Measurements from ENCODE around the gene OR1C1.
"Not testable (repeated sequence)": the region's sequence is repeated elsewhere in the genome, so short reads cannot be mapped to it uniquely, and the experiment has no call there.

Gene OR1C1

GRCh38 chr1:247760456-247760855 is at the start of gene OR1C1:
OR1C1 (minus strand) TSS chr1:247760556; CDS start chr1:247758406, 2,150 bp downstream.
- DNase-seq (ENCODE audit: low spot score): no peak

- no peak for DNase-seq (ENCODE audit: low spot score)
These were observed 37.2 kb upstream of the OR1C1 start for GRCh38 chr1:247797518-247797917.

- DNase-seq (ENCODE audit: low spot score): no peak
These were observed 9.2 kb upstream of the OR1C1 start for GRCh38 chr1:247769603-247770002.

GRCh38 chr1:247754311-247754710 is 6.0 kb downstream of the OR1C1 start:
- DNase-seq (ENCODE audit: low spot score): not testable (repeated sequence)

GRCh38 chr1:247749870-247750269 is 10.5 kb downstream of the OR1C1 start:
- DNase-seq (ENCODE audit: low spot score): no peak

- DNase-seq (ENCODE audit: low spot score): no peak
These were observed 12.3 kb downstream of the OR1C1 start, which contains the start of gene OR14A2 for GRCh38 chr1:247748041-247748440. OR14A2 (minus strand) TSS chr1:247748141.

GRCh38 chr1:247747616-247748015 is 12.7 kb downstream of the OR1C1 start:
- DNase-seq (ENCODE audit: low spot score): no peak

GRCh38 chr1:247746391-247746935 is 13.9 kb downstream of the OR1C1 start:
- DNase-seq (ENCODE audit: low spot score): no peak

GRCh38 chr1:247742215-247742760 is 18.1 kb downstream of the OR1C1 start:
- not testable (repeated sequence) for DNase-seq (ENCODE audit: low spot score)

- no peak for DNase-seq (ENCODE audit: low spot score)
These were observed 18.6 kb downstream of the OR1C1 start for GRCh38 chr1:247741756-247742155.

GRCh38 chr1:247740721-247741120 is 19.6 kb downstream of the OR1C1 start:
- DNase-seq (ENCODE audit: low spot score): no peak

- DNase-seq (ENCODE audit: low spot score): no peak
These were observed 22.0 kb downstream of the OR1C1 start, which contains the start of gene OR14K1 for GRCh38 chr1:247738315-247738714. OR14K1 (plus strand) TSS chr1:247738615; CDS start chr1:247738615, 0 bp downstream.

GRCh38 chr1:247721222-247721621 is 39.1 kb downstream of the OR1C1 start:
- no peak for DNase-seq (ENCODE audit: low spot score)

GRCh38 chr1:247716546-247716945 is 43.8 kb downstream of the OR1C1 start, which contains the start of gene OR6F1:
OR6F1 (minus strand) TSS chr1:247716646; CDS start chr1:247712755, 3,891 bp downstream.
- DNase-seq (ENCODE audit: low spot score): no peak

GRCh38 chr1:247713753-247714152 is 46.6 kb downstream of the OR1C1 start:
- no peak for DNase-seq (ENCODE audit: low spot score)

- DNase-seq (ENCODE audit: low spot score): not testable (repeated sequence)
These were observed 49.7 kb downstream of the OR1C1 start for GRCh38 chr1:247710681-247711080.
